HG02623 (cell line): ENCODE results near the gene PMM2.
"Not testable (repeated sequence)": the region's sequence is repeated elsewhere in the genome, so short reads cannot be mapped to it uniquely, and the experiment has no call there.

ENCODE experiments used
- ATAC-seq: cut with Tn5 transposase; IDR thresholded peaks from one replicate; pipeline ENCODE4 v1.9.1; 2021; ENCODE audit warnings: moderate library complexity; ENCODE audit not compliant: unreplicated experiment

Gene PMM2

DNA sequence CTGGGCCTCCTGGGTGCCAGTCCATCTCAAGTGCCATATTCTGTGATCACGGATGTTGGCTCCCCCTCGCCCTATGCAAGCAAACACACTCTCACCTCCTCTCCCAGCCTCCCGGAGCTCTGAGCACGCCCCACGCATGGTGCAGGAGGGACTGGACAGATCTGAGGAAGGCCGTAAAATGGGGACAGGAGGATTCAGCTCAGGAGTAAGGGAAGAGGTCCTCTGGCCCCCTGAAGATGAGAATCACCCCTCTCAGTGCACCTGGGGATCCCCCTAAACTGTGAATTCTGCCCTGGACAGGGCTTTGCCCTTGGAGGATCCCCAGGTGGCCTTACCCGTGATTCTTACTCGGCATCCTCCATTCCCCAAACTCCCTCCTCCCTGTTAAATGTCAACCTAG, 15.8 kb upstream of the PMM2 start:
- ATAC-seq: no peak

DNA sequence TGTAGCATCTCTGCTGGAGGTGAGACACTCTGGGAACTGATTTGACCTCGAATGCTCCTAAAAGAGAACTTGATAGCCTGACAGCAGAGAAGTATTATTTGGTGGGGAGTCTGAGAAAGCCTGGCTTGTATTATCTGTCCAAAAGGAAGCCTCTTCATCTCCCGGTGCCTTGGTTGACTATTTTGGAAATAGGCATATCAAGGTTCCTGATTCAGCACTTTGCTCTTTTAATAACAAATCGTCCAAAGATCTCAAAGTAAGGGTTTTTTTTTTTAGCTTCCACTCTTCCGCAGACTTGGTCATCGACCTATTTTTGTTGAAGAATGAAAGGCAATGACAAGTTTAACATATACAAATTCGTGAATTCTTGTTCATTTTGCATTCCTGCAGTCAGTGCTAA, 15.0 kb upstream of the PMM2 start:
- ATAC-seq: no peak

- ATAC-seq: no peak
Observed at GRCh38 chr16:8785408-8785807, 12.2 kb upstream of the PMM2 start.

GRCh38 chr16:8786316-8786715, 11.3 kb upstream of the PMM2 start:
- ATAC-seq: not testable (repeated sequence)

DNA sequence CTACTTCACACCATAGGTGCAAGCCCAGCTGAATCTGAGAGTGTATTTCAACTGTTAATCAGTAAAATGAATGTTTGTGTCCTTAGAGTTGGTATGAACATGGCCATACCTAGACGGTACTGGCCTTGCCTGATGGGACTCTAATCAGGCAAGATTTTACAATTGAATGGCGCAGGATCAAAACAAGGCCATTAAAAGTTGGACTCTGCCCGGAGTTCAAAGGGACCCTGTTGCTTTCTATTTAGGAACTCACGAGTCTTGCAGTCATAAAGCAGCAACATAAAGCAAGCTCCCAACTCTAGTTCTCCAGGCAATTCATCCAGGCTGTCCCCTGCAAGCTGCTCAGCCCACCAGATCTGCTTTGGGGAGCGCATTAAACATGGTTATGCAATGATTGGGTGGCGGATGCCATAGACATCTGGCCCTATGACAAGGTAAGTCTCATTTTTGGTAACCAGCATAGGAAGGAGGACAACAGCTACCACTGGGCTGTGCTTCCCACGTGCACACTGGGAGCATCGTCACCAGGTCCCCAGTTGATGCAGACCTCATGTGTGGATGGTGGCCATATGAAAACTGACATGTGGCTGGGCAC, 9.0 kb upstream of the PMM2 start:
- no peak for ATAC-seq

- no peak for ATAC-seq
Observed at GRCh38 chr16:8795091-8795490, 2.5 kb upstream of the PMM2 start.

GRCh38 chr16:8795818-8796217, 1.8 kb upstream of the PMM2 start:
- ATAC-seq: no peak

DNA sequence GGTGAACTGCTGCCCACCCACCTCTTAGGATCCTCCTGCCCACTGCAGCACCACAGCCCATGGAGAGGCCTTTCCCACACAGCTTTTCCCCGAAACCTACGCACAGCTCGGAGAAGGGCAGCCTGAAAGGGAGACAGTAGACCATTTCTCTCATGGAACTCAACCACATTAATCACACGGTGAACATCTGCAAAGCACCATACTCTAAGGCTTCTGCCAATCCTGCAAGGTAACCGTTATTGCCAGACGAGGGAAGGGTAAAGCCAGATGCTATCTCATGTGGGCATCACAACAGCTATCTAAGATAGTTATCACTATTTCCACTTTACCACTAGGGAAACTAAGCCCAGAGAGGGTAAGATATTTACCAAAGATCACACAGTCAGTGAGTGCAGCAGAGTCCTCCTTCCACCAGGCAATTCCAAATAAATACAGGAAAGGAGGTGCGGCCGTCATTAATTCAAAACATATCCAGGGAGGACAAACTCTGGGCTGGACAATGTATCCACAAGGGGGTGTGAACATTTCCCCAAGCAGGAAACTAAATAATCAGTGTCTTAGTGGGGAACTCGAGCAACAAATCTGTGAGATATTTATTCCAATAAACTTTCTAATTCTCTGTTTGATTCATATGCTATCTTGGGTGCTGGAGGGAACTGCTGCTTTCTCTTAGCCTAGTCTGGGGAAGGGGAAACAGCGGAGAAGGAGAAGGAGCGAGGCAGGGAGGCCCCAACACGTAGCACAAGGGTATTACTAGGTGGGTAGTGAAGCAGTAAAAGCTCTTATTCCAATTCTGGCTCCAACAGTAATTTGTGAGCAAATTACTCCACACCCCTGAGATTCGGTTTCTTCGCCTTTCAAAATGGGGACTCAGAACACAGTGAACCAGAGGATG, 923 bp upstream of the PMM2 start:
- no peak for ATAC-seq

GRCh38 chr16:8798174-8798527, 512 bp downstream of the PMM2 start:
- no peak for ATAC-seq

DNA sequence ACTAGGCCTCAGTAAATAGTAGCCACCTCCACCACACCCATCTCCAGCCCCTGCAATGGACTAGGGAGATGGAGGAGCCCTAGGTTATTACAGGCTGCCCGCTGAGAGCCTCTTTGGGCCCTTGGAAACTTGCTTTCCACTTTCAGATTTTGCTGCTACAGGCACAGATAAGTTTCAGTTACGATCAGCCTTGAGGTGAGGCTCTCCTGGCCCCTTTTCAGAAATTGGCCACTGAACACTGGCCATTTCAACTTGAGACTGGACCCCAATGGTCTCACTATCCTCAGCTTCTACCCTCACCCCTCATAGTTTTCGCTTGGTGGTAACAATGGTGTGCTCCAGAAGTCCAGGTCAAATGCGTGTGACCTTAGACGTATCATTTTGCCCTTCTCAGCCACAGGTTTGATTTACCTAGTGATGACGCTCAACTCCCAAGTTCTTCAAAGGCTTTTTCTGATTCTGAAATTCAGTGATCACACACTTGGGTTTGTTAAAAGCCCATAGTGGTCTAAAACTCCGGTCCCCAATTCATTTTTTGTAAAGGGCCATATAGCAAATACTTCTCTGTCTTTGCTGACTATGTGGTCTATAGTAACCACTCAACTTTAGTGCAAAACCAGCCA, 1.0 kb downstream of the PMM2 start:
- ATAC-seq: no peak

GRCh38 chr16:8801701-8802100, 4.1 kb downstream of the PMM2 start:
- ATAC-seq: no peak

- not testable (repeated sequence) for ATAC-seq
Observed at GRCh38 chr16:8803733-8804132, 6.1 kb downstream of the PMM2 start.

DNA sequence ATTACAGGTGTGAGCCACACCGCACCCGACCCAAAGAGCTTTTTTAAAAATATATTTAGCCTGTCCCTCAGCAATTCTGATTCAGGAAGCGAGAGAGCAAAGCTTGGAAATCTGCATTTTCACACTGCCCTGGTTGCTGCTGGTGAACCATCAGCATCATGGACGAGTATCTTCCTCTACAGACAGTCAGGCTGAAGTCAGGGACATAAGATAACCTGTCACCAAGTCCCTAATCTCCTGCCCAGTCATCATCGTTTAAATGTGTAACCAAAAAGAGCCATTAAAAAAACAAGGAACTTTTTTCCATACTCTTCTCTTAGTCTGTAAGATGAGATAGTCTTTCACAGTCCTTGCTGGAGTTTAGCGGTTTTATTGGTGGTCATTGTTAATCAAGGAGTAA, 6.7 kb downstream of the PMM2 start:
- ATAC-seq: no peak

DNA sequence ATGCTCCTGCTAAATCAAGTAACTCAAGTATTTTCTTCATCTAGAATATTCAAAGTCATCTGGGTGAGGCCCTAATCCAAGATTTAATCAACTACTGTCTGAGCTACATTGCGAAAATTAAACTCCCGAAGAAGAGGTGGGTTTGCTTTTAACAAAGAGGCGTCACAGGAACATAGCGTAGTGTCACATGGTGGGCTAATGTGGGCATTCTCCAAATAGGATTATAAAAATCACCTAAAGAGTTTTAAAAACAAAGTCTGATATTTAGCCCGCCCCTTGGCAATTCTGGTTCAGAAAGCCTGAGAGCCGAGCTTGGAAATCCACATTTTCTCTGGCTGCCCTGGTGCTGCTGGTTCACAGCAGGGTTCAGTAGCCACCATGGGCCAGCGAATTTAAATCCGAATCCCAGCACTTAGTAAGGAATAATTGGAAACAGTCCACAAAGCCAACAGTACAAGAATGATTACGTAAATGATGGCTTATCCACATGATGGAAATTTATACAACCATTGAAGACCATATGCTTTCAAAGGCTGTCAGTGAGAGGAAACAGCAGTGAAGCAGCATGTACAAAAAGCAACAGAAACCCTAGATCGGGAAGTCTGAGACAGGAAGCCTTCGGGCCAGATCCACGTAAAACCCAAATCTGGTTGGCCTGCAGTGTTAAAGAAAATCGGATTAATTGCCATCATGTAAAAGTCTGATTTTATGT, 8.8 kb downstream of the PMM2 start:
- no peak for ATAC-seq

DNA sequence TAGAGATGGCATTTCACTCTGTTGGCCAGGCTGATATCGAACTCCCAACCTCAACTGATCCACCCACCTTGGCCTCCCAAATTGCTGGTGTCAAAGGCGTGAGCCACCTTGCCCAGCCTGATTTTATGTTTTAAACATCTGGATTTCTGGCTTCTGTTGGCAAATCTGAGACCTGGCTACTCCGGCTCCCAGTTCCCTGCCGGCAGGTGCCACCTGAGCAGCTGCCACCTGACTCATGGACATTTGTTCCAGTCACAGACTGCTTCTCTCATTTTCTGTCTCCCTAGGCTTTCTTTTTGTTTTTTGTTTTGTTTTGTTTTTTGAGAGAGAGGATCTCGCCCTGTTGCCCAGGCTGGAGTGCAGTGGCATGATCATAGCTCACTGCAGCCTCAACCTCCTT, 9.6 kb downstream of the PMM2 start:
- ATAC-seq: no peak

DNA sequence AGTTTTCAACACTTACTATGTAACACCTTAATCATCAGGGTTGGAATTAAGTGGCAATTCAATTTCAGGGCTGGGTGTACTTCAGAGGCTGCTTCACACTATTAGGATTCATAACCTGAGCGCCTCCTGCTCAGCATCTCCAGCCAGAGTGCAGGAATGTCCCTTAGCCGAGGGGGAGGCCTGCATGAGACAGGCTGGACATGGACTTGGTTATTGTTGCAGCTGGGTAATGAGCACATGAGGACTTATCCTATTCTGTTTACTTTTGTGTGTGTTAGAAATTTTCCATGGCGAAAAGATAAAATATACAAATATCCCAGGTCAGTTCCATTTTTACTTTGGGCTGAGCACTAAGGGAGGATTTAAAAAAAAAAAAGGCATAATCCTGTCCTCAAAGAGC, 10.4 kb downstream of the PMM2 start:
- ATAC-seq: no peak

DNA sequence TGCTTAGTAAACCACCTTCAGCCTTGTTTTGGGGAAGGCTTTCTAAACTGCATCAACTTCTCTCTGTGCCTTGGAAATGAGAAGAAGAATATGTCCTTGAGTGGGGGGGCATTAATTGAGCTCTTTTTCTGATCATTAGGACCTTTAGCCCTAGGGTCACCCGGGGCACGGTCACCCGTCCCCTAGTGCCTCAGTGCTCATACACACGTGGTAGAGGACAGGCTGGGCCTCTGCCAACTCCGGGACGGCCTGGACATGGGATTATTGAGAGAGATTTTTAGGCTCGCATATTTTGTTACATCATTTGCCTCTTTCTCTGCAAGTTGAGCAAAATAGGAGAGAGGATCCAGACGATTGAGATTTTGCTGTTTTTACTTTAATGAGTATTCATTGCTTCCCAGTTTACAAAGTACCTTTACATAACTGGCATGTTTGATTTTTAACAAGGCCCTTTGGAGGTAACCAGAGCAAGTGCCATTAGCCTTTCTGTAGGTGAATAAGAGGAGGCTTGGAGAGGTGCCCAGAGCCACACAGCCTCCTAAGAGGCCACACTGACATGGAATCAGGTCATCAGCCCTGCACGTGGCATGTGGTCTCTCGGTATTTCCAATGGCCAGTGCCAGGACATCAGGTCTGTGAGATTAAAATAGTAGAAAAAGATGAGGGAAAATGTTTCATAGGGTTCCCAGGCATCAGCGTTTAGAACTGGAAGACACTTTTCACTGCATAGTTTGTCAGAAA, 11.1 kb downstream of the PMM2 start:
- ATAC-seq: no peak

DNA sequence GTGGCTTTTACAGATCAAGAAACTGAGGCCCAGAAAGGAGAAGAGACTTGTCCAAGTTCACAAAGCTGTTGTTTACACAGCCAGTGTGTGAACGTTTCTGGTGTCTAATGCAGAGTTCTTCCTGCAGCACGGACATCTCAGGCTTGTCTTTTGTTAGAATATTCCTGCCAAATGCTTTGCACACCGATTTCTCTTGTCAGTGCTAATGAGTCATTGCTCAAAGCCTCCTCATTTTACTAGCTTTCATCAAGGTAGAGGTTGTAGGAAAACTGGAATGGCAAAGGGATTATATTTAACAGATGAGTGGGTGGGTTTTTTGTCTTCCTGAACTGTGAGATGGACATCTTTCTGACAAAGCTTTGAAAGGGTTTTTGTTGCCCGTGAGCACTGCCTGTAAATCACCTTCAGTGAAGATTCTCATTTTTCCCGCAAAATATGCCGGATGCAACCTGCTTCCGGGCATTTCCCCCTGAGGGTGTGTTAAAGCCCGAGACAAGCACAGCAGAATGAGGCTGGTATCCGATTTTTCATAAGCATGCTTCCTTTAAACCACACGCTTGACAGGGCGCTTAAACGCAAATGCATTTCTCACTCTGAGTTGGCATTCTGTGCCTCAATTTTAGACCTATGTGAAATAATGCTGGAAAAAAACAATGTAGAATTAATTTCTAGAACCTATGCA, 14.7 kb downstream of the PMM2 start:
- no peak for ATAC-seq

DNA sequence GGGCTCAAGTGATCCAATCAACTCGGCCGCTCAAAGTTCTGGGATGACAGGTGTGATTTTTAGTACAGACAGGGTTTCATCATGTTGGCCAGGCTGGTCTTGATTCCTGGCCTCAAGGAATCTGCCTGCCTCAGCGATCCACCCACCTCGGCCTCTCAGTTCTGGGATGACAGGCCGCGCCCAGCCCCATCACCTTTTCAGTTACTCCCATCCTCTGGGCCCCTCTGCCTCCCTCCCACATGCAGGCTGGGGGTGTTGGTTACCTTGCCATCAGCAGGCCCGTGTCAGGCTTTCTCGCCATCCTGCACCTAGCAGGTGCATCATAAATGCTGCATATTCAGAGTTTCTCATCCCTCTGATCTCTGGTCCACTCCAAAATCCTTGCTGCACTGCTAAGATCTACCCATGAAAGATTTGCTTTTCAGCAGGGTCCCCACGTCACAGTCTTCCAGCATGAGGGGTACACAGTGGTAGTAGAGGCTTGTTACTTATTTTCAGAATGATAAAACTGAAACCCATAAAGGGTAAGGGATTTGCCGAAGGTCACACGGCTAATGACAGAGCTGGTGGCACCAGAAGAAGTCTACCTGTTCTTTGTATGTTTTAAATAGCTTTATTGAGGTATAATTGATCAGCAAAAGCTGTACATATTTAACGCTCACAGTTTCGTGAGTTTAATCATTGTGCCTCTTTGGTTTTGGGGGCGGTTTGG, 16.6 kb downstream of the PMM2 start:
- no peak for ATAC-seq
